Measurements from ENCODE around the gene MIF4GD. TPM values are rescaled to one million over a fixed set of nuclear protein-coding genes. Genes with fewer than 3 reads are reported as not detected.
A peak's percentile ranks its signal among the peaks of the same experiment; 100 is the strongest.

The MIF4GD gene
- total and polyA plus RNA-seq, 2 donors (not counting 1 experiment from before 2014, with no cell fraction given) = 6.3 to 10.3 TPM

DNA sequence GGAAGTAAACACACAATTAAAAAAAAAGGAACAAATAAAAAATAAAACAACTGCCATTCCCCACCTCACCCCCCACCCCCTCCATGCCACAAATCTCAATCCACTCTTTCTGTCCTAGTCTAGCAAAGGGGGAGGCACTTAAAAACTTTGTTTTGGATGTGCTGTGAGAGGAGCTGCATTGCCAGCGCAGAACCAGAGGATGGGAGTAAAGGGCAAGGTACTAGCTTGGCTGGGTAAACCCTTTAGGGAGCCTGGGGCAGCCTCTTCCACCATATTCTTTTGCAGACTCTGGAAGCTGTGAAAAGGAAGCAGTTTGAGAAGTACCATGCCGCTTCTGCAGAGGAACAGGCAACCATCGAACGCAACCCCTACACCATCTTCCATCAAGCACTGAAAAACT is 8.0 kb downstream of the MIF4GD start:
- Histone ChIP-seq H2AFZ (ENCODE audit: low read length) (no peak overlapping the region), H3K9ac (ENCODE audit: insufficient read depth, low read length) (no peak overlapping the region), H3K4me2 (ENCODE audit: extremely low read depth, insufficient read depth, low read length) (no peak overlapping the region), H3K9me3 (ENCODE audit: control insufficient read depth, insufficient read depth, low read depth, low read length) (no peaks in the 10 kb centered on the region), H3K4me1 (ENCODE audit: control insufficient read depth, extremely low read depth, insufficient read depth, low read length) (peaks cover 2% of the 10 kb centered on the region), H3K36me3 (ENCODE audit: control insufficient read depth, insufficient read depth, low read length) (peaks cover 13% of the 10 kb centered on the region), H4K20me1 (ENCODE audit: control insufficient read depth, extremely low read depth, insufficient read depth, low read length) (no peaks in the 10 kb centered on the region), H3K27me3 (ENCODE audit: control insufficient read depth, insufficient read depth, low read length) (no peaks in the 10 kb centered on the region), H3K4me3 (replicated peaks in 1 of 4; ENCODE audit: control extremely low read depth in 1 of 4, insufficient read depth in 1 of 4, low read depth in 3 of 4, low read length in 4 of 4) (peak overlapping the region in 2 of 4 experiments; percentile 10 to 93), H3K79me2 (ENCODE audit: control insufficient read depth, insufficient read depth, low read length) (peaks cover 44% of the 10 kb centered on the region), H3K27ac (ENCODE audit: insufficient read depth, low read length) (no peak overlapping the region)
- no peak for TF ChIP-seq EZH2 (IDR thresholded peaks at IDR 0.05; ENCODE audit: low read length, missing control alignments)
- TF ChIP-seq, protein P1, sequence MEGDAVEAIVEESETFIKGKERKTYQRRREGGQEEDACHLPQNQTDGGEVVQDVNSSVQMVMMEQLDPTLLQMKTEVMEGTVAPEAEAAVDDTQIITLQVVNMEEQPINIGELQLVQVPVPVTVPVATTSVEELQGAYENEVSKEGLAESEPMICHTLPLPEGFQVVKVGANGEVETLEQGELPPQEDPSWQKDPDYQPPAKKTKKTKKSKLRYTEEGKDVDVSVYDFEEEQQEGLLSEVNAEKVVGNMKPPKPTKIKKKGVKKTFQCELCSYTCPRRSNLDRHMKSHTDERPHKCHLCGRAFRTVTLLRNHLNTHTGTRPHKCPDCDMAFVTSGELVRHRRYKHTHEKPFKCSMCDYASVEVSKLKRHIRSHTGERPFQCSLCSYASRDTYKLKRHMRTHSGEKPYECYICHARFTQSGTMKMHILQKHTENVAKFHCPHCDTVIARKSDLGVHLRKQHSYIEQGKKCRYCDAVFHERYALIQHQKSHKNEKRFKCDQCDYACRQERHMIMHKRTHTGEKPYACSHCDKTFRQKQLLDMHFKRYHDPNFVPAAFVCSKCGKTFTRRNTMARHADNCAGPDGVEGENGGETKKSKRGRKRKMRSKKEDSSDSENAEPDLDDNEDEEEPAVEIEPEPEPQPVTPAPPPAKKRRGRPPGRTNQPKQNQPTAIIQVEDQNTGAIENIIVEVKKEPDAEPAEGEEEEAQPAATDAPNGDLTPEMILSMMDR (conservative IDR thresholded peaks at IDR 0.05 in 1 of 2, IDR thresholded peaks at IDR 0.05 in 1 of 2; ENCODE audit: low read depth in 1 of 2, low read length in 2 of 2) = no peak
- no peak for DNase-seq (ENCODE audit: low read depth in 2 of 2)

DNA sequence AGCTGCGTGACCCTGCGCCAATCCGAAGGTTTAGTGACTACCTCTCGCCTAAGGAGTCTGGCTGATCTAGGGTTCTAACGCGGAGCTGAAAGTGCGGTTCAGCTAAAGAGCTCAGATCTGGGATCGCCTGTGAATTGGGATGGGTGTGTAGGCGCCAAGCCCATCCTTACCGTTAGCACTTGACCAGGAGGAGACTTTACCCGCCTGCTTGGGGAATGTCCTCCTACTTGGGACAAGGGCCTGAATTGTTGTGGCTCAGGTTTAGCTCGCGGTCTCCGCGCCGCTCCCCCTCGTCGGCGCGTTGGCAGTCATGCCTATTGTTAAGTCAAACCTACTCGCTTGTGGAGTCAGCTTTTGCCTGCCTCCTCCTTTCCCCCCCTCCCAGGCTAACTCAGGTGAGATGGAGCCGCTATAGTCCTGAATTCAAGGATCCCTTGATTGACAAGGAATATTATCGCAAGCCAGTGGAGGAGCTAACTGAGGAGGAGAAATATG is 8.9 kb downstream of the MIF4GD start:
- H3K4me1 ChIP-seq (ENCODE audit: control insufficient read depth, extremely low read depth, insufficient read depth, low read length) = peaks cover 2% of the 10 kb centered on the region
- H3K36me3 ChIP-seq (ENCODE audit: control insufficient read depth, insufficient read depth, low read length) = peaks cover 13% of the 10 kb centered on the region
- TF ChIP-seq EZH2 (IDR thresholded peaks at IDR 0.05; ENCODE audit: low read length, missing control alignments) = no peak
- TF ChIP-seq, protein P1 (conservative IDR thresholded peaks at IDR 0.05 in 1 of 2, IDR thresholded peaks at IDR 0.05 in 1 of 2; ENCODE audit: low read depth in 1 of 2, low read length in 2 of 2) = no peak
- peak overlapping the region; percentile 98 for H3K9ac ChIP-seq (ENCODE audit: insufficient read depth, low read length)
- H3K27ac ChIP-seq (ENCODE audit: insufficient read depth, low read length) = peak overlapping the region; percentile 99
- no peaks in the 10 kb centered on the region for H4K20me1 ChIP-seq (ENCODE audit: control insufficient read depth, extremely low read depth, insufficient read depth, low read length)
- peaks cover 45% of the 10 kb centered on the region for H3K79me2 ChIP-seq (ENCODE audit: control insufficient read depth, insufficient read depth, low read length)
- peak overlapping the region; percentile 53 for H2AFZ ChIP-seq (ENCODE audit: low read length)
- no peaks in the 10 kb centered on the region for H3K9me3 ChIP-seq (ENCODE audit: control insufficient read depth, insufficient read depth, low read depth, low read length)
- peak in 1 of 2 donors; percentile 51 for DNase-seq (ENCODE audit: low read depth in 2 of 2)
- H3K4me2 ChIP-seq (ENCODE audit: extremely low read depth, insufficient read depth, low read length) = peak overlapping the region; percentile 73
- H3K4me3 ChIP-seq (replicated peaks in 1 of 4; ENCODE audit: control extremely low read depth in 1 of 4, insufficient read depth in 1 of 4, low read depth in 3 of 4, low read length in 4 of 4) = peak overlapping the region; percentile 63 to 93 (median 82)
- no peaks in the 10 kb centered on the region for H3K27me3 ChIP-seq (ENCODE audit: control insufficient read depth, insufficient read depth, low read length)

DNA sequence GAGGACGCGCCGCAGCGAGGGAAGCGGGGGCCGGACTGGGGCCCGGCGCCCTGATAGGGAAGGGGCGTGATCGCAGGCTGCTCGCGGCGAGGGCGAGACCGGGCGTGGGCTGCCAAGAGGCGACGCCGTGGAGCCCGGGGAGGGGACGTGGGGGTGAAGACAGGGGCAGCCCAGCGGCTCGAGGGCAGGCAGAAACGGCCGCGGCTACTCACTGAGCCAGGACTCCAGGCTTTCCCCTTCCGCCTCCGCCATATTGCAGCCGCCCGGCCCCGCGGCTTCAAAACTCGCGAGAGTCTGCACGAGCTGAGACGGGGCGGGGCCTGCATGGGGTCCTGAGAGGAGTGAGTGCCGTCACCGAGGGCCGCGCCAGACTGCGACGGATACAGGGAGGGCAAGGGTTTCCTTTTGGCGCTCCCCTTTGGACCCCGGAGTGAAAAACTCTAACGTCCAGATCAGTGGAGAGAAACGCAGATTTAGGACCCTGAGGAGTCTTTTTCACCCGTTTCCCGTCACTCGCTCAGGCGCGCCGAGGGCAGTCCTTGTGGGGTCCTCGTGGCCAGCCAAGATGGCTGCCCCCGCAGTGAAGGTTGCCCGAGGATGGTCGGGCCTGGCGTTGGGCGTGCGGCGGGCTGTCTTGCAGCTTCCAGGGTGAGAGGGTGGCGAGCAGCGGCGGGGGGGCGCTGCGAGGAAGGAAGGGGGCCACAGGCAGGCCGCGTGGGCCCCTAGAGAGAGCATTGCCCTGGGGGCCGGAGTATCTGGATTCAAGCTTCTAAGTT is 9.5 kb downstream of the MIF4GD start, which contains the start of the genes GGA3 and MRPS7:
GGA3 (minus strand) TSS at position 271 of the 776 bp plus-strand sequence; CDS start at position 252, 19 bp downstream.
MRPS7 (plus strand) TSS at position 544 of the 776 bp plus-strand sequence; CDS start at position 566, 22 bp downstream.
- peak within 1 kb of the TSS; percentile 88 for H3K4me2 ChIP-seq (ENCODE audit: extremely low read depth, insufficient read depth, low read length)
- H3K36me3 ChIP-seq (ENCODE audit: control insufficient read depth, insufficient read depth, low read length) = peaks cover 10% of the 10 kb centered on the region
- no peak for TF ChIP-seq EZH2 (IDR thresholded peaks at IDR 0.05; ENCODE audit: low read length, missing control alignments)
- TF ChIP-seq, protein P1 (conservative IDR thresholded peaks at IDR 0.05 in 1 of 2, IDR thresholded peaks at IDR 0.05 in 1 of 2; ENCODE audit: low read depth in 1 of 2, low read length in 2 of 2) = no peak
- no peaks in the 10 kb centered on the region for H3K9me3 ChIP-seq (ENCODE audit: control insufficient read depth, insufficient read depth, low read depth, low read length)
- no peaks in the 10 kb centered on the region for H3K27me3 ChIP-seq (ENCODE audit: control insufficient read depth, insufficient read depth, low read length)
- H2AFZ ChIP-seq (ENCODE audit: low read length) = peak within 1 kb of the TSS; percentile 77
- peaks cover 45% of the 10 kb centered on the region for H3K79me2 ChIP-seq (ENCODE audit: control insufficient read depth, insufficient read depth, low read length)
- peak; percentile 87 to 94 for DNase-seq (ENCODE audit: low read depth in 2 of 2)
- H3K4me3 ChIP-seq (replicated peaks in 1 of 4; ENCODE audit: control extremely low read depth in 1 of 4, insufficient read depth in 1 of 4, low read depth in 3 of 4, low read length in 4 of 4) = peak within 1 kb of the TSS; percentile 63 to 93 (median 82)
- peaks cover 2% of the 10 kb centered on the region for H3K4me1 ChIP-seq (ENCODE audit: control insufficient read depth, extremely low read depth, insufficient read depth, low read length)
- no peaks in the 10 kb centered on the region for H4K20me1 ChIP-seq (ENCODE audit: control insufficient read depth, extremely low read depth, insufficient read depth, low read length)
- H3K9ac ChIP-seq (ENCODE audit: insufficient read depth, low read length) = peak within 1 kb of the TSS; percentile 98
- H3K27ac ChIP-seq (ENCODE audit: insufficient read depth, low read length) = peak within 1 kb of the TSS; percentile 99

Data from fibroblast of lung (primary cell).